ENCODE data around the gene PUDP. TPM values are rescaled to one million over a fixed set of nuclear protein-coding genes. Genes with fewer than 3 reads are reported as not detected.

The PUDP gene
- total RNA-seq, 1 experiment from 2014 or later = 20.3 TPM

GRCh38 chrX:7062903-7063302, 85.0 kb downstream of the PUDP start:
- no TSS peak for BruUV-seq (replicated peaks)
- POLR2A ChIA-PET = no interaction called here

DNA sequence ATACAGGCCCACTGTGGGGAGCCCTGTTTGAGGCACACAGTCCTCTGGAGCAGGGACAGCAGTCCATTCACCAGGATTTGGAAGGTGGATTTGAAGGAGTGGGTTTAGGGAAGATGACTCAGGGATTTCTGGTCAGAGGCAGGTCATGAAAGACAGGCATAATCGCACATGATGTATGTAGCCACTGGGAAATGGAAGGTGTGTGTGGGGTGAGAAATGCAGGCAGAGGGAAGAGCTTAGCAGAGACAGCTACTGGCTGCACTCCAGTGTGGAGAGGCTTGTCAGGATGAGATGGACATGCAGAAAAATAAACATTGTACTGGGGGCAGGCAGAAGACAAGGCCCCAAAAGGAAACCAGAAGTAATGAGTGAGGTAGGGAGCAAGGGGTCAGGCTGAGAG, 85.7 kb downstream of the PUDP start:
- ChIA-PET POLR2A (no interaction called here), CTCF (no interaction called here), RAD21 (ENCODE audit: low non-redundant PET in 1 of 2, low total read pairs in 2 of 2, uncharacterized antibody in 2 of 2, unreplicated experiment in 2 of 2) (no interaction called here)
- Histone ChIP-seq H3K4me1 (ENCODE audit: control insufficient read depth in 1 of 2, insufficient read depth in 2 of 2, low read length in 2 of 2) (no peaks in the 10 kb centered on the region), H4K20me1 (ENCODE audit: insufficient read depth) (no peaks in the 10 kb centered on the region), H3K9me3 (ENCODE audit: control insufficient read depth in 1 of 2, insufficient read depth in 1 of 2, low read depth in 1 of 2, low read length in 2 of 2) (no peaks in the 10 kb centered on the region), H3K4me2 (ENCODE audit: low read length) (no peak overlapping the region), H3K4me3 (replicated peaks in 1 of 2; ENCODE audit: low read depth in 1 of 2, low read length in 2 of 2) (no peak overlapping the region), H2AFZ (ENCODE audit: low read depth, low read length, poor library complexity, severe bottlenecking) (no peak overlapping the region), H3K9ac (ENCODE audit: low read length) (no peak overlapping the region), H3K9me2 (ENCODE audit: insufficient read depth) (no peaks in the 10 kb centered on the region), H3K27me3 (ENCODE audit: insufficient read depth, low read length) (no peaks in the 10 kb centered on the region), H3K36me3 (ENCODE audit: control insufficient read depth in 1 of 2, insufficient read depth in 2 of 2, low read length in 2 of 2) (no peaks in the 10 kb centered on the region), H3K79me2 (ENCODE audit: insufficient read depth, low read length) (no peaks in the 10 kb centered on the region), H3K27ac (ENCODE audit: low read depth, low read length) (no peak overlapping the region)
- BruUV-seq (replicated peaks) = no TSS peak
- intact Hi-C loops (cut with micrococcal nuclease) = no loop called here
- TF ChIP-seq JUND (IDR thresholded peaks at IDR 0.05) = no peak
- TF ChIP-seq POLR2AphosphoS5 (IDR thresholded peaks at IDR 0.05; ENCODE audit: low read depth, low read length) = no peak
- TF ChIP-seq TCF7L2 (IDR thresholded peaks at IDR 0.05; ENCODE audit: borderline replicate concordance, extremely low read depth, insufficient read depth, insufficient read length) = no peak
- TF ChIP-seq SIN3A (IDR thresholded peaks at IDR 0.05; ENCODE audit: low read depth) = no peak
- no peak for TF ChIP-seq SP1 (IDR thresholded peaks at IDR 0.05; ENCODE audit: low read depth)
- no peak for TF ChIP-seq POLR2A (IDR thresholded peaks at IDR 0.05; ENCODE audit: borderline replicate concordance, extremely low read depth, insufficient read depth, insufficient read length)
- TF ChIP-seq, protein P1, sequence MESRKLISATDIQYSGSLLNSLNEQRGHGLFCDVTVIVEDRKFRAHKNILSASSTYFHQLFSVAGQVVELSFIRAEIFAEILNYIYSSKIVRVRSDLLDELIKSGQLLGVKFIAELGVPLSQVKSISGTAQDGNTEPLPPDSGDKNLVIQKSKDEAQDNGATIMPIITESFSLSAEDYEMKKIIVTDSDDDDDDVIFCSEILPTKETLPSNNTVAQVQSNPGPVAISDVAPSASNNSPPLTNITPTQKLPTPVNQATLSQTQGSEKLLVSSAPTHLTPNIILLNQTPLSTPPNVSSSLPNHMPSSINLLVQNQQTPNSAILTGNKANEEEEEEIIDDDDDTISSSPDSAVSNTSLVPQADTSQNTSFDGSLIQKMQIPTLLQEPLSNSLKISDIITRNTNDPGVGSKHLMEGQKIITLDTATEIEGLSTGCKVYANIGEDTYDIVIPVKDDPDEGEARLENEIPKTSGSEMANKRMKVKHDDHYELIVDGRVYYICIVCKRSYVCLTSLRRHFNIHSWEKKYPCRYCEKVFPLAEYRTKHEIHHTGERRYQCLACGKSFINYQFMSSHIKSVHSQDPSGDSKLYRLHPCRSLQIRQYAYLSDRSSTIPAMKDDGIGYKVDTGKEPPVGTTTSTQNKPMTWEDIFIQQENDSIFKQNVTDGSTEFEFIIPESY (IDR thresholded peaks at IDR 0.05; ENCODE audit: extremely low read depth, insufficient replicate concordance, low read length) = no peak
- TF ChIP-seq, protein P2, sequence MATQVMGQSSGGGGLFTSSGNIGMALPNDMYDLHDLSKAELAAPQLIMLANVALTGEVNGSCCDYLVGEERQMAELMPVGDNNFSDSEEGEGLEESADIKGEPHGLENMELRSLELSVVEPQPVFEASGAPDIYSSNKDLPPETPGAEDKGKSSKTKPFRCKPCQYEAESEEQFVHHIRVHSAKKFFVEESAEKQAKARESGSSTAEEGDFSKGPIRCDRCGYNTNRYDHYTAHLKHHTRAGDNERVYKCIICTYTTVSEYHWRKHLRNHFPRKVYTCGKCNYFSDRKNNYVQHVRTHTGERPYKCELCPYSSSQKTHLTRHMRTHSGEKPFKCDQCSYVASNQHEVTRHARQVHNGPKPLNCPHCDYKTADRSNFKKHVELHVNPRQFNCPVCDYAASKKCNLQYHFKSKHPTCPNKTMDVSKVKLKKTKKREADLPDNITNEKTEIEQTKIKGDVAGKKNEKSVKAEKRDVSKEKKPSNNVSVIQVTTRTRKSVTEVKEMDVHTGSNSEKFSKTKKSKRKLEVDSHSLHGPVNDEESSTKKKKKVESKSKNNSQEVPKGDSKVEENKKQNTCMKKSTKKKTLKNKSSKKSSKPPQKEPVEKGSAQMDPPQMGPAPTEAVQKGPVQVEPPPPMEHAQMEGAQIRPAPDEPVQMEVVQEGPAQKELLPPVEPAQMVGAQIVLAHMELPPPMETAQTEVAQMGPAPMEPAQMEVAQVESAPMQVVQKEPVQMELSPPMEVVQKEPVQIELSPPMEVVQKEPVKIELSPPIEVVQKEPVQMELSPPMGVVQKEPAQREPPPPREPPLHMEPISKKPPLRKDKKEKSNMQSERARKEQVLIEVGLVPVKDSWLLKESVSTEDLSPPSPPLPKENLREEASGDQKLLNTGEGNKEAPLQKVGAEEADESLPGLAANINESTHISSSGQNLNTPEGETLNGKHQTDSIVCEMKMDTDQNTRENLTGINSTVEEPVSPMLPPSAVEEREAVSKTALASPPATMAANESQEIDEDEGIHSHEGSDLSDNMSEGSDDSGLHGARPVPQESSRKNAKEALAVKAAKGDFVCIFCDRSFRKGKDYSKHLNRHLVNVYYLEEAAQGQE (IDR thresholded peaks at IDR 0.05; ENCODE audit: low read depth) = no peak
- DNase-seq (ENCODE audit: low read depth, low spot score) (no peak), ATAC-seq (no peak)

More at GRCh38 chrX:7062903-7063302, 85.0 kb downstream of the PUDP start:
- ATAC-seq = no peak
- H3K4me3 ChIP-seq (replicated peaks in 1 of 2; ENCODE audit: low read depth in 1 of 2, low read length in 2 of 2) = no peak overlapping the region
- H3K9ac ChIP-seq (ENCODE audit: low read length) = no peak overlapping the region
- no peak for TF ChIP-seq ZNF274 (IDR thresholded peaks at IDR 0.05; ENCODE audit: low read depth, low read length)
- TF ChIP-seq, protein P2 (IDR thresholded peaks at IDR 0.05; ENCODE audit: low read depth) = no peak
- CTCF ChIA-PET = no interaction called here
- RAD21 ChIA-PET (ENCODE audit: low non-redundant PET in 1 of 2, low total read pairs in 2 of 2, uncharacterized antibody in 2 of 2, unreplicated experiment in 2 of 2) = no interaction called here
- H3K9me2 ChIP-seq (ENCODE audit: insufficient read depth) = no peaks in the 10 kb centered on the region
- H4K20me1 ChIP-seq (ENCODE audit: insufficient read depth) = no peaks in the 10 kb centered on the region
- no peaks in the 10 kb centered on the region for H3K4me1 ChIP-seq (ENCODE audit: control insufficient read depth in 1 of 2, insufficient read depth in 2 of 2, low read length in 2 of 2)
- no peaks in the 10 kb centered on the region for H3K79me2 ChIP-seq (ENCODE audit: insufficient read depth, low read length)
- no peak for DNase-seq (ENCODE audit: low read depth, low spot score)
- no peak overlapping the region for H2AFZ ChIP-seq (ENCODE audit: low read depth, low read length, poor library complexity, severe bottlenecking)
- H3K27me3 ChIP-seq (ENCODE audit: insufficient read depth, low read length) = no peaks in the 10 kb centered on the region
- intact Hi-C loops (cut with micrococcal nuclease) = no loop called here
- H3K4me2 ChIP-seq (ENCODE audit: low read length) = no peak overlapping the region
- H3K36me3 ChIP-seq (ENCODE audit: control insufficient read depth in 1 of 2, insufficient read depth in 2 of 2, low read length in 2 of 2) = no peaks in the 10 kb centered on the region
- H3K27ac ChIP-seq (ENCODE audit: low read depth, low read length) = no peak overlapping the region
- no peaks in the 10 kb centered on the region for H3K9me3 ChIP-seq (ENCODE audit: control insufficient read depth in 1 of 2, insufficient read depth in 1 of 2, low read depth in 1 of 2, low read length in 2 of 2)

Data from HCT116 (cell line).